GM23248 (cell line): ENCODE data around the gene KCNS1.

Experiments used
- EZH2 ChIP-seq: fragments of 200-600 bp; sonication (generic); IDR thresholded peaks from 2 replicates; pipeline ENCODE4 v1.6.1; 2018; ENCODE audit warnings: antibody characterized with exemption, mild to moderate bottlenecking; ENCODE audit not compliant: insufficient read depth, poor library complexity, severe bottlenecking
- EZH2phosphoT487 ChIP-seq: fragments of 200-600 bp; sonication (generic); IDR thresholded peaks from 2 replicates; pipeline ENCODE4 v1.6.1; 2018; ENCODE audit warnings: antibody characterized with exemption, moderate library complexity, mild to moderate bottlenecking, low read depth; ENCODE audit not compliant: insufficient read depth

- TF ChIP-seq EZH2 (no peak), EZH2phosphoT487 (no peak)
These were observed 4.1 kb downstream of the KCNS1 start for GRCh38 chr20:45096781-45097180.
